ENCODE data around the gene UGT1A8. TPM values are rescaled to one million over a fixed set of nuclear protein-coding genes. Genes with fewer than 3 reads are reported as not detected.
"Not testable (repeated sequence)": the region's sequence is repeated elsewhere in the genome, so short reads cannot be mapped to it uniquely, and the experiment has no call there.

UGT1A8 gene
- total and polyA plus RNA-seq, 2 of the 4 experiments (the other 2 are of a cell fraction) = not detected

DNA sequence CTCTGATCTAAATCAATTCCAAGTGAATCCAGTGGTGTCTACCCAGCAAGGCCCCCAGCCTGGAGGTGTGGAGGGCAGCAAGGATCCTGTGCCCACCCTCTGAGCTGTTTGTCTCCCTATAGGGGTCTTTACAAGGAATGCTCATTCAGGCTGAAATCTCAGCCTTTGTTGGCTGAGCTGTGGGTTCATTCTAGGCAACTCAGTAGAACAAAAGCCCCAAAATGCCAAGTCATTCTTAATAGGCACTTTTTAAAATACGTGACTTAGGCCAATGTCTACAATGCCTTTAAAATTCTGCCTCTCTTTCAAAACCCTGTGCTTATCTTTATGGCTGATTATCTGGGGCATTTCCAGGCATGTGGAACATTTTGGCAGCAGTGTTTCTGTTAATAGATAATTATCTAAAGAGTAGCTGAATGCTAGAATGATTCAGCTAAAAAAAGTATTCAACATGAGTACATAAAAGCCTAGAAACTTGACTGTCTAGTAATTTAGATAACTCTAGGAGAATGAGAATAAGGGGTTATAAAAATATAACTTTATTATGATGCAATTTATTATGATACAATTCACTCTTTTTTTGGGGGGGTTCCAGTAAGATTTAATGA is 82.7 kb downstream of the UGT1A8 start:
- in situ Hi-C loops (cut with MboI; ENCODE audit: low sequenced_read_pairs) = no loop called here
- Histone ChIP-seq H4K5ac (ENCODE audit: low read depth, low read length) (peak overlapping the region; percentile 100), H3K9me1 (ENCODE audit: insufficient read depth, low read length) (no peaks in the 10 kb centered on the region), H2BK15ac (ENCODE audit: low read depth, low read length) (no peak overlapping the region), H4K20me1 (ENCODE audit: insufficient read depth, low read length) (no peaks in the 10 kb centered on the region), H3K9ac (ENCODE audit: low read depth, low read length) (peak overlapping the region; percentile 48; the same call in 1 of the 2 replicates), H2AFZ (replicated peaks; ENCODE audit: low read length, poor library complexity) (no peak overlapping the region), H3K27ac (ENCODE audit: insufficient read depth, low read length) (peak overlapping the region; percentile 99; the same call in 1 of the 2 replicates), H2BK20ac (ENCODE audit: low read depth, low read length) (0 out of 2 replicates have a peak overlapping the region, but pooled peaks have one; percentile 39), H3K4me1 (ENCODE audit: control insufficient read depth, insufficient read depth, low read length) (peaks cover 4% of the 10 kb centered on the region), H2BK120ac (ENCODE audit: low read depth, low read length) (no peak overlapping the region), H4K91ac (ENCODE audit: insufficient read depth, low read depth, low read length) (no peak overlapping the region), H3K18ac (ENCODE audit: low read depth, low read length) (peak overlapping the region; percentile 100), H3K4me2 (ENCODE audit: low read depth, low read length) (no peak overlapping the region), H3K79me1 (ENCODE audit: low read depth in 1 of 2, low read length in 2 of 2) (no peaks in the 10 kb centered on the region), H3K56ac (ENCODE audit: extremely low read depth, insufficient read depth, low read length) (no peak overlapping the region), H3K27me3 (ENCODE audit: control insufficient read depth, insufficient read depth, low read length) (no peaks in the 10 kb centered on the region), H2BK5ac (ENCODE audit: low read depth, low read length, poor library complexity, severe bottlenecking) (peak overlapping the region; percentile 55), H4K8ac (ENCODE audit: low read depth in 2 of 2, low read length in 2 of 2) (no peak overlapping the region; a peak in 1 of 4 replicates), H2AK9ac (replicated peaks; ENCODE audit: low read depth, low read length, poor library complexity) (no peak overlapping the region), H3K23ac (ENCODE audit: low read depth, low read length) (no peak overlapping the region), H3K4ac (ENCODE audit: low read depth, low read length) (no peak overlapping the region; the same call in 1 of the 2 replicates), H3K9me3 (ENCODE audit: control insufficient read depth, insufficient read depth, low read length) (no peaks in the 10 kb centered on the region), H3K4me3 (ENCODE audit: insufficient read depth, low read depth, low read length) (no peak overlapping the region), H3K36me3 (ENCODE audit: control insufficient read depth, insufficient read depth, low read length) (no peaks in the 10 kb centered on the region), H3K14ac (replicated peaks; ENCODE audit: low read depth, low read length) (no peak overlapping the region), H2AK5ac (ENCODE audit: low read depth, low read length) (no peak overlapping the region)
- TF ChIP-seq NFE2L2 (IDR thresholded peaks at IDR 0.05; ENCODE audit: low read depth, low read length) = peak; percentile 97
- TF ChIP-seq SMC3 (IDR thresholded peaks at IDR 0.05; ENCODE audit: low read depth, low read length) = no peak
- TF ChIP-seq MAFK (IDR thresholded peaks at IDR 0.05; ENCODE audit: low read depth, low read length) = peak; percentile 38
- DNase-seq (peak; percentile 69), ATAC-seq (ENCODE audit: low read depth) (peak; percentile 68)
- dilution Hi-C loops (cut with HindIII; ENCODE audit: low sequenced_read_pairs, unreplicated experiment) = no loop called here
- no CpG with 5 or more reads among the region's 1 CpG for WGBS, 2 experiments (ENCODE audit: extremely low coverage in 2 of 2, insufficient read length in 1 of 2)
- BruUV-seq (replicated peaks) = no TSS peak
- ChIA-PET CTCF (no interaction called here), POLR2A (ENCODE audit: unreplicated experiment) (no interaction called here)
- intact Hi-C loops (cut with micrococcal nuclease) = no loop called here

DNA sequence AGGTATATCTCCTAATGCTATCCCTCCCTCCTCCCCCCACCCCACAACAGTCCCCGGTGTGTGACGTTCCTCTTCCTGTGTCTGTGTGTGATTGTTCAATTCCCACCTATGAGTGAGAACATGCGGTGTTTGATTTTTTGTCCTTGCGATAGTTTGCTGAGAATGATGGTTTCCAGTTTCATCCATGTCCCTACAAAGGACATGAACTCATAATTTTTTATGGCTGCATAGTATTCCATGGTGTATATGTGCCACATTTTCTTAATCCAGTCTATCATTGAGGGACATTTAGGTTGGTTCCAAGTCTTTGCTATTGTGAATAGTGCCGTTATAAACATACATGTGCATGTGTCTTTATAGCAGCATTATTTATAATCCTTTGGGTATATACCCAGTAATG is 83.4 kb downstream of the UGT1A8 start:
- H2BK20ac ChIP-seq (ENCODE audit: low read depth, low read length); H3K27me3 ChIP-seq (ENCODE audit: control insufficient read depth, insufficient read depth, low read length); H2AK5ac ChIP-seq (ENCODE audit: low read depth, low read length); in situ Hi-C loops (cut with MboI; ENCODE audit: low sequenced_read_pairs); H4K8ac ChIP-seq (ENCODE audit: low read depth in 2 of 2, low read length in 2 of 2); CTCF ChIA-PET; H3K56ac ChIP-seq (ENCODE audit: extremely low read depth, insufficient read depth, low read length); H2AFZ ChIP-seq (replicated peaks; ENCODE audit: low read length, poor library complexity); H2BK15ac ChIP-seq (ENCODE audit: low read depth, low read length); H3K18ac ChIP-seq (ENCODE audit: low read depth, low read length); H3K4me2 ChIP-seq (ENCODE audit: low read depth, low read length); H2AK9ac ChIP-seq (replicated peaks; ENCODE audit: low read depth, low read length, poor library complexity); H3K9ac ChIP-seq (ENCODE audit: low read depth, low read length); POLR2A ChIA-PET (ENCODE audit: unreplicated experiment); H3K4me3 ChIP-seq (ENCODE audit: insufficient read depth, low read depth, low read length); H4K20me1 ChIP-seq (ENCODE audit: insufficient read depth, low read length); DNase-seq; H3K4ac ChIP-seq (ENCODE audit: low read depth, low read length); H2BK5ac ChIP-seq (ENCODE audit: low read depth, low read length, poor library complexity, severe bottlenecking); H3K14ac ChIP-seq (replicated peaks; ENCODE audit: low read depth, low read length); H3K9me3 ChIP-seq (ENCODE audit: control insufficient read depth, insufficient read depth, low read length); ATAC-seq (ENCODE audit: low read depth); H3K4me1 ChIP-seq (ENCODE audit: control insufficient read depth, insufficient read depth, low read length); H3K27ac ChIP-seq (ENCODE audit: insufficient read depth, low read length); H4K91ac ChIP-seq (ENCODE audit: insufficient read depth, low read depth, low read length); H3K9me1 ChIP-seq (ENCODE audit: insufficient read depth, low read length); H2BK120ac ChIP-seq (ENCODE audit: low read depth, low read length); H3K36me3 ChIP-seq (ENCODE audit: control insufficient read depth, insufficient read depth, low read length); intact Hi-C loops (cut with micrococcal nuclease); BruUV-seq (replicated peaks); H4K5ac ChIP-seq (ENCODE audit: low read depth, low read length); H3K23ac ChIP-seq (ENCODE audit: low read depth, low read length); dilution Hi-C loops (cut with HindIII; ENCODE audit: low sequenced_read_pairs, unreplicated experiment); H3K79me1 ChIP-seq (ENCODE audit: low read depth in 1 of 2, low read length in 2 of 2): not testable (repeated sequence)
- WGBS, 2 experiments (ENCODE audit: extremely low coverage in 2 of 2, insufficient read length in 1 of 2) = no CpG with 5 or more reads among the region's 5 CpGs

Data from IMR-90 (cell line).